ENCODE results near the gene AMOTL1. TPM values are rescaled to one million over a fixed set of nuclear protein-coding genes. Genes with fewer than 3 reads are reported as not detected.

The AMOTL1 gene, protein sequence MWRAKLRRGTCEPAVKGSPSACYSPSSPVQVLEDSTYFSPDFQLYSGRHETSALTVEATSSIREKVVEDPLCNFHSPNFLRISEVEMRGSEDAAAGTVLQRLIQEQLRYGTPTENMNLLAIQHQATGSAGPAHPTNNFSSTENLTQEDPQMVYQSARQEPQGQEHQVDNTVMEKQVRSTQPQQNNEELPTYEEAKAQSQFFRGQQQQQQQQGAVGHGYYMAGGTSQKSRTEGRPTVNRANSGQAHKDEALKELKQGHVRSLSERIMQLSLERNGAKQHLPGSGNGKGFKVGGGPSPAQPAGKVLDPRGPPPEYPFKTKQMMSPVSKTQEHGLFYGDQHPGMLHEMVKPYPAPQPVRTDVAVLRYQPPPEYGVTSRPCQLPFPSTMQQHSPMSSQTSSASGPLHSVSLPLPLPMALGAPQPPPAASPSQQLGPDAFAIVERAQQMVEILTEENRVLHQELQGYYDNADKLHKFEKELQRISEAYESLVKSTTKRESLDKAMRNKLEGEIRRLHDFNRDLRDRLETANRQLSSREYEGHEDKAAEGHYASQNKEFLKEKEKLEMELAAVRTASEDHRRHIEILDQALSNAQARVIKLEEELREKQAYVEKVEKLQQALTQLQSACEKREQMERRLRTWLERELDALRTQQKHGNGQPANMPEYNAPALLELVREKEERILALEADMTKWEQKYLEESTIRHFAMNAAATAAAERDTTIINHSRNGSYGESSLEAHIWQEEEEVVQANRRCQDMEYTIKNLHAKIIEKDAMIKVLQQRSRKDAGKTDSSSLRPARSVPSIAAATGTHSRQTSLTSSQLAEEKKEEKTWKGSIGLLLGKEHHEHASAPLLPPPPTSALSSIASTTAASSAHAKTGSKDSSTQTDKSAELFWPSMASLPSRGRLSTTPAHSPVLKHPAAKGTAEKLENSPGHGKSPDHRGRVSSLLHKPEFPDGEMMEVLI
- total RNA-seq (2014; rRNA removed; shearing (Covaris generic); ENCODE audit: low replicate concordance): 7.3 and 8.7 TPM in 2 replicates

- peak; percentile 79 for DNase-seq (ENCODE audit: low read depth)
- in situ Hi-C loops (cut with HindIII; ENCODE audit: low pct_unique_long_range_greater_than_20kb, low sequenced_read_pairs): no loop called here
Observed at GRCh38 chr11:94767701-94768601, at the start of gene AMOTL1. Gene AMOTL1 (plus strand): TSS chr11:94768356. CDS start chr11:94768512, 156 bp downstream.

GRCh38 chr11:94719876-94720275 lies 48.3 kb upstream of the AMOTL1 start:
- in situ Hi-C loops (cut with HindIII; ENCODE audit: low pct_unique_long_range_greater_than_20kb, low sequenced_read_pairs): no loop called here
- no peak for DNase-seq (ENCODE audit: low read depth)

GRCh38 chr11:94721565-94722292 lies 46.4 kb upstream of the AMOTL1 start:
- in situ Hi-C loops (cut with HindIII; ENCODE audit: low pct_unique_long_range_greater_than_20kb, low sequenced_read_pairs): no loop called here

GRCh38 chr11:94722735-94723134 lies 45.4 kb upstream of the AMOTL1 start:
- in situ Hi-C loops (cut with HindIII; ENCODE audit: low pct_unique_long_range_greater_than_20kb, low sequenced_read_pairs): no loop called here
- DNase-seq (ENCODE audit: low read depth): no peak

More at GRCh38 chr11:94721565-94722292, 46.4 kb upstream of the AMOTL1 start:
- no peak for DNase-seq (ENCODE audit: low read depth)

DNA sequence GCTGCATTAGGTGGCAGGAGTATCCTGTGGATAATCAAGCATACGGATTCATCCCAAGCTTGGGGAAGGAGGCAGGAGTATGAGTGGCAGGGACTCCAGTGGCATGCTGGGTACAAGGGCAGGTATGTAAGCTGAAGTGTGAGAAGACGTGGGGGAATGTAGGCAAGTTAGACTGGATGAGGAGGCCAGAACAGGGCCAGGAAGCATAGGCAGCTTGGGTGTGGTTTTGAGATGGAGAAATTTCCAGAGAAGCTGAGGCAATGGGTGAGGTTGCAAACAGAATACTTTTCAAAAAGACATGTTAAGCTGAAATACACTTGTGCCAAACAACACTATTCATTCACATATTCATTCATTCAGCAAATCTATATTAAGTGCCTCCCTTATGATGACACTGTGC lies 43.1 kb upstream of the AMOTL1 start:
- DNase-seq (ENCODE audit: low read depth): no peak
- in situ Hi-C loops (cut with HindIII; ENCODE audit: low pct_unique_long_range_greater_than_20kb, low sequenced_read_pairs): no loop called here

DNA sequence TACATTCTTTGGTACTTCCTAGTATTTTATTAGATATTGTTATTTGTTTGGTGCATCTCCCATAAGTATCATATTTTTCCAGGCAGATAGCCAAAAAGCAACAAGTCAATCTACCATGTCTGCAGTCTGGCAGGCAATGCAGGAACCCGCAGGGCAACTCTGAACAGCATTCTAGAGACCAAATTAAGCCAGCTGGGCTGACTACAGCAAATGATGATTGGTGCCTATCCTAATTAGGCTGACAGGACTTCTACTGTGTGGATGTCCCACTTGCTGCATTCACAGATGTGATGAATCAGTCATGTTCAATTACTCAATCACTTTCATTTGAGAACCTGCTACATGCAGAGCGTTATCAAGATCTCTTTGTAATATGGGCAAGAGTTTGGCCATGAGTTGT lies 40.3 kb upstream of the AMOTL1 start:
- in situ Hi-C loops (cut with HindIII; ENCODE audit: low pct_unique_long_range_greater_than_20kb, low sequenced_read_pairs): no loop called here

DNA sequence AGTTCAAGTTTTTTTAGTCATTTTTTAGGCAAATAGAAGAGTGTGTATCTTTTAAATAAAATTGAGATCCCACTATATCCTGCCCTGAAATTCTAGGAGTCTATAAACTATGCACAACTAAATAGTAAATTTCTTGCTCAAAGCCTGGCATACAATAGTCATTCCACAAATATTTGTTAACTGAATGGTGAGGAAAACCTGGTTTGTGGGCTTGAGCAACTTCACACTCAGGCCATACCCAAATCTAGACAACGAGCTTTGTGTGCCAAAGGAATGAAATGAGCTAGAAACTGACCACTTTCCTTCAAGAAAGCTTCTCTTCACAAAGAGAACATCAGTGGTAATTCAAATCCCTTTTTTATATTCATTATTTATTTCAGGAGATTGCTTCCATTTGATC lies 39.6 kb upstream of the AMOTL1 start:
- in situ Hi-C loops (cut with HindIII; ENCODE audit: low pct_unique_long_range_greater_than_20kb, low sequenced_read_pairs): no loop called here
- no peak for DNase-seq (ENCODE audit: low read depth)

More for the DNA sequence above, 40.3 kb upstream of the AMOTL1 start:
- DNase-seq (ENCODE audit: low read depth): no peak

DNA sequence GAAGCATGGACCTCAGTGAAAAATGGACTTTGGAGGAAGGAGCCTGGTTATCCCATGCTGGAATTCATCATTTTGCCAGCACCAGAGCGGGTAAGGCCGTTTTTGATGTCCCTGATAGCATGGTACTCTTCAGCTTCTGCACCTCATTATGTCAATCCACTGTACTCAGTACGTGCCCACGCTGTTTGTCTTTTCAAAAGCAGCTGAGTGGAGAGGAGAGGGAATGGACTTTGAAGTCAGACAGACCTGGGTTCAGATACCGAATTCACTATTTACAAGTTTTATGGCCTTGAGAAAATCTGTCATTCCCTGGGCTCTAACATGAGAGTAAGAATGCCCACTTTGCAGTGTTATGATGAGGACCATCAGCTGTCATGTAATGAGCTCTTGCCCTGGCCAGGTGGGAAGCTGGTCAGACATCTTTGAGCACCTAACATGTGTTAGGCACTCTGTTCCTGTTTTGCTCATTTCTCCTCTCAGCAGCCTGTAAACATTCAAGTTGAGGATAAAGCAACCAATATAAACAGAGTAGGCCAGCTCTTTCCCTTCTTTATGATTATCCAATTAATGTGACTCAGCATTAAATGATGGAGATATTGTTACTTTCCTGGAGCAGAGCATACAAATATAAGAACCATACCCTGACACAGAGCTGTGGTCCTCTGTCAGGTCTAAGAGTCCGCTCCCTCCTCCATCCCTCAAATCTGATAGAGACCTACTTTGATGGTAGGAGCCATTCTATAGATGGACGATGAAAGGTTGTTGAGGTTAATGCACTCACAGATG lies 39.0 kb upstream of the AMOTL1 start:
- no peak for DNase-seq (ENCODE audit: low read depth)
- in situ Hi-C loops (cut with HindIII; ENCODE audit: low pct_unique_long_range_greater_than_20kb, low sequenced_read_pairs): no loop called here

- no peak for DNase-seq (ENCODE audit: low read depth)
- in situ Hi-C loops (cut with HindIII; ENCODE audit: low pct_unique_long_range_greater_than_20kb, low sequenced_read_pairs): no loop called here
Observed at GRCh38 chr11:94730153-94730552, 38.0 kb upstream of the AMOTL1 start.

DNA sequence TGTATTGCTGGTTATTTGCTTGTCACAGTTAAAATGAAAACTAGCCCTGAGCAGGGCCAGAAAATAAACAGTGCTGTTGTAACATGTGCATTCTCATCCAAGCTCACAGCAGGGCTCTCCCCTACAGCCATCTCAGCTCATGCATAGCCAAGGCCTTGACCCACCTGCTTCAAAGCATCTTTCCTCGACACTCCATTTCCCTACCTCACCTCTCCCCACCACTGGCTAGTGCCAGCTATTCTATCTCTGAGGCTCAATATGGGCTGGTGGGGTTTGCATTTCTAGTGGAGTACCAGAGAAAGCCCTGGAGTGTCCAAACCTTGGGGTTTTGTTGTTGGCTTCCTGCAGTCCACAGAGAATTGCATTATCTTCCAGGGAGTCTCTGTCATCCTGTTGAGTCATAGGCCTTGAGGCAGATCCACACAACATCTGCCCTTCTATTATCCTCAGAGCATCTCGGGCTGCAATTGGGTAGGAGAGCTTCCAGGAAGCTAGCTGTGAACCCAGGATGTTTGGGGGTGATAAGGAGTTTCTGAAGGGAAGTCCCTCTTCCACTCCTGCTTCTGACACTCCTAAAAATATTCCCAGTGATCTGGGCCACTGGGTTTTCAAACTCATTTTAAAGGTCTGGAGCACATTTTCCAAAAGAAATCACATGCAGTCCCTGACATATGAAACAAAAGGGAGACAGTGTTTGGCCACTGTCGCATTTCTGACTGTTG lies 36.1 kb upstream of the AMOTL1 start:
- peak; percentile 40 for DNase-seq (ENCODE audit: low read depth)
- in situ Hi-C loops (cut with HindIII; ENCODE audit: low pct_unique_long_range_greater_than_20kb, low sequenced_read_pairs): no loop called here

DNA sequence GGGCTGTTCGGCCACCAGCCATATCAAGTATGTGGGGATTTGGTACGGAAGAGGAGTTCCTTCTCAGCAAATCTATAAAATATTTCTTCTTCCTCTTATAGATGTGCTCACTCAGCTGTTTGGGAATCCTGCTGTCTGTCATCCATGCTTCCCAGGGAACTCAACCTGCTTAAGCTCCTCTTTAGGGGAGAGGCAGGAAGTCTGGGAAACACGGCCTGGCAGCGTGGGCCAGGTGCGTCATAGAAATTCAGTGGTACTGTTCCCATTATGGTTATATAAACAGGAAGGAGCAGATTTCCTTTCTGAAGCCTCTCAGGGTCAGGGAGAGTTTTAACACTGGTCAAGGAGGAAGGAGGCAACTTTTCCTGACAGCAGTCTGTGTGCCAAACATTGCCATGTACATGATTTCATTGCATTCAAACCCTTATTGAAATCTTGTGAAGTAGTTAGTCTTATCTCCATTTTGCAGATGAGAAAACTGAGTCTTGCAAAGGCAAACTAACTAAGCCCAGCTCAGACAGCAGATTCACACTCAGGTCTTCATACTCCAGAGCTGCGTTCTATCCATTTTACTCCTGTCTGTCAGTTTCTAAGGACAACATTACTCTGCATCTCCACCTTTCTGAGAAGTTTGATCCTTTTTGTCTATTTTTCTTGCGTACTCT lies 35.4 kb upstream of the AMOTL1 start:
- no peak for DNase-seq (ENCODE audit: low read depth)
- in situ Hi-C loops (cut with HindIII; ENCODE audit: low pct_unique_long_range_greater_than_20kb, low sequenced_read_pairs): no loop called here

DNA sequence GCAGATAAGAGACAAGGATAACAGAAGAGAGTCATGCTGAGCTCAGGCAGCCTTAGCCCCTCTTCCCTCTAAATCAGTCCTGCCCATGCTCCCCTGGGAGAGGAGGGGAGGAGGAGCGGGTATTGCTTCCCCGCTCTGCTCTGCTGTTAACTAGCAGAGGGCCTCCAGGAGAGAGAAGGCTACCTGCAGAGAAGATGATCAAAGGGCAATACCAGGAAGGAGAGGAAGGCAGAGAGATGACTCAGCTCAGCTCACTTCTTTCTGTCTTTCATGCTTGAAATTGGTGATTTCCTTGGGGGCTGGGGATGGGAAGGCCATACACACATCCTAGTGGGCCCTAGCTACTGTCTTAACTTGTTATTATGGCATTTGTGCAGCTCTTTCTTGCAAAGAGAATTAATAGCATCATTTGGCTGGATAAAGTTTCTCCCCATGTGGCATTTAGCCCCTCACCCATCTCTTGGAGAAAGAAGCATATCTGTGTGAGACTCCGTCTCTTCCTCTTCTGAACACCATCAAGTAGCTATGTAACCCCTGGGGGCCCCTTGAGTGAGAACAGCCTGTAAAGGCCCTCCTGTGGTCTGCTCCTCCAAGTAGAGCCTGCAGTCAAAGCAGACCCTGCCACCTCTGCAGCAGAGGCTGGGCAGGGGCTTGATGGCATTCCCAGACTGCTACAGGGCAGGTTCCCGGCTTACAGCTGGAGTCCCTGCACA lies 33.4 kb upstream of the AMOTL1 start:
- no peak for DNase-seq (ENCODE audit: low read depth)
- in situ Hi-C loops (cut with HindIII; ENCODE audit: low pct_unique_long_range_greater_than_20kb, low sequenced_read_pairs): no loop called here

DNA sequence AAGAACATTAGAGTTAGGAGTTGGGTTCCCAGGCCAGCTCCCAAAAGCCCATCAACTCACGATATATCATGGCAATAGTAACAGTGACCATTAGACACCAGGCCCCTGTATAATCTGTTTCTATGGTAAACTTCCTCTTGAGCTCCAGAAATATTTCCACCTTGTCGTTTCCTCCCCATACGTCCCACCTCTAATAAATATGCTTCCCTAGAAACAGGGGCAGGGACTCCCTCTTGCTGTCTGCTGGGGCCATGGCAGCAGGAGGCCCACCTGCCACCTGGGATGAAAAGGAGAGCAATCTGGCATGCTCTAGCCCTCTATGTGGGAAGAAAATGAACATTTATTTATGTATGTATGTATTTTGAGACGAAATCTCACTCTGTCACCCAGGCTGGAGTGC lies 32.2 kb upstream of the AMOTL1 start:
- DNase-seq (ENCODE audit: low read depth): no peak
- in situ Hi-C loops (cut with HindIII; ENCODE audit: low pct_unique_long_range_greater_than_20kb, low sequenced_read_pairs): no loop called here

DNA sequence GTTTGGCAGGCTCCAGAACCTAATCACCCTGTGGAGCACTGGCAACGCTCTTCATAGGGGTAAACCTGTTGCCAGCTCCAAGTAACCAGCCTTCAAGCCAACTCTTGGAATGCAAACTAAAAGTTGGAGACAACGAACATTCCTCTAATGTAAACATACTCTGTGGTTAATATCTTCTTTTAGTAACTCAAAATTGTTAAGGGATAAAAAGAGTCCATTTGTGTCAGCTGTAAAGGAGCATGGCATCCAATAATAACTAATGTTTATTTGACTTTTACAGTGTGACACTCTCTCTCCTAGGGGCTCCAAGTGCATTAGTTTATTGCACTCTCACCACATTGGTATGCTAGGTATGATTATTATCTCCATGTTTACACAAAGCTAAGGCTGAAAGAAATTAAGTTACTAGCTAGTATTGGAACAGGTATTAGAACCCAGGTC lies 31.0 kb upstream of the AMOTL1 start:
- in situ Hi-C loops (cut with HindIII; ENCODE audit: low pct_unique_long_range_greater_than_20kb, low sequenced_read_pairs): no loop called here
- DNase-seq (ENCODE audit: low read depth): peak; percentile 85

GRCh38 chr11:94738746-94739145 lies 29.4 kb upstream of the AMOTL1 start:
- in situ Hi-C loops (cut with HindIII; ENCODE audit: low pct_unique_long_range_greater_than_20kb, low sequenced_read_pairs): no loop called here
- DNase-seq (ENCODE audit: low read depth): no peak
